OCI-LY1 (cell line): ENCODE results near the gene RBBP7.

Experiments
- CTCF ChIP-seq: fragments of 200-600 bp; sonication (generic), shearing (Covaris generic); IDR thresholded peaks from 2 replicates; pipeline ENCODE4 v1.5.1; 2017; ENCODE audit warnings: mild to moderate bottlenecking, antibody characterized with exemption, low read length, moderate library complexity, mixed read lengths
- EZH2 ChIP-seq: fragments of 200-600 bp; sonication (generic), shearing (Covaris generic); IDR thresholded peaks from 2 replicates; pipeline ENCODE4 v1.8.0; 2017; ENCODE audit warnings: borderline replicate concordance, mixed run types, mild to moderate bottlenecking, antibody characterized with exemption, low read length, moderate library complexity, mixed read lengths

- TF ChIP-seq CTCF (no peak), EZH2 (no peak)
Observed at GRCh38 chrX:16897445-16897844, 27.3 kb upstream of the RBBP7 start.
